Gastrocnemius medialis (tissue), 4 donors: ENCODE data around the gene AKR7A3. TPM values are rescaled to one million over a fixed set of nuclear protein-coding genes. Genes with fewer than 3 reads are reported as not detected.

Experiments
- ATAC-seq, 2 donors: fragments of 150-250 bp; one replicate each; pipeline ENCODE4 v1.9.1; 2016
- DNase-seq, 2 donors: peaks; one replicate each; pipeline ENCODE4 v3.0.0-alpha.2; 2019
- H3K27ac ChIP-seq, 4 donors: fragments of 200-600 bp; sonication (generic); 1 replicate in 1 of 4; 2 replicates in 3 of 4; pipeline ENCODE4 v1.5.1; 2016 to 2018; ENCODE audit warnings: mild to moderate bottlenecking in 2 of 4, moderate library complexity in 1 of 4
- H3K27me3 ChIP-seq, 3 donors: fragments of 200-600 bp; sonication (generic) in 2 of 3; 1 replicate in 1 of 3; 2 replicates in 2 of 3; pipeline versions ENCODE4 v1.5.1 to v1.6.0; 2016 to 2019; ENCODE audit warnings: mild to moderate bottlenecking in 1 of 3, moderate library complexity in 1 of 3
- H3K36me3 ChIP-seq, 2 donors: fragments of 200-600 bp; sonication (generic) in 1 of 2; one replicate each; pipeline ENCODE4 v1.5.1; 2017 to 2018
- H3K4me1 ChIP-seq, 2 donors: fragments of 200-600 bp; sonication (generic) in 1 of 2; one replicate each; pipeline ENCODE4 v1.5.1; 2016 to 2017; ENCODE audit warnings: mild to moderate bottlenecking in 2 of 2
- H3K4me3 ChIP-seq, 4 donors: fragments of 200-600 bp; sonication (generic) in 3 of 4; 1 replicate in 1 of 4; 2 replicates in 3 of 4; pipeline ENCODE4 v1.5.1; 2016 to 2019; ENCODE audit warnings: mild to moderate bottlenecking in 2 of 4
- H3K9me3 ChIP-seq, 3 donors: fragments of 200-600 bp; sonication (generic) in 2 of 3; 1 replicate in 1 of 3; 2 replicates in 2 of 3; pipeline ENCODE4 v1.5.1; 2016 to 2019
- POLR2A ChIP-seq, 2 donors: fragments of 450-650 bp; IDR thresholded peaks; one replicate each; pipeline ENCODE4 v1.6.1; 2017; ENCODE audit warnings: antibody characterized with exemption in 2 of 2, mild to moderate bottlenecking in 2 of 2, moderate library complexity in 2 of 2
- in situ Hi-C, 4 donors: fragments of 200-750 bp; cut with MboI; loops; one replicate each; pipeline versions ENCODE4 v1.15.0 to v1.8.0; 2017; ENCODE audit warnings: low sequenced_read_pairs in 4 of 4
- intact Hi-C: fragments of 100-400 bp; cut with DNase I; formaldehyde crosslinking; loops from one replicate; pipeline ENCODE4 v1.15.1; 2023; ENCODE audit warnings: low total_unique reads
- total RNA-seq, 4 donors: library from RNA; depleted of rRNA; stranded (reverse); fragments of >200 nt; gene quantifications; one replicate each; pipeline versions ENCODE4 v1.1.0 to v1.2.3, GENCODE V29; 2016
- TF ChIP-seq, protein P1 (sequence below), 5 experiments: fragments of 450-650 bp in 3 of 5; fragments of 200-600 bp in 2 of 5; sonication (generic) in 2 of 5; IDR thresholded peaks in 4 of 5; conservative IDR thresholded peaks in 1 of 5; 1 replicate in 4 of 5; 2 replicates in 1 of 5; pipeline ENCODE4 v1.5.1; 2016 to 2019; ENCODE audit warnings: antibody characterized with exemption in 5 of 5, mild to moderate bottlenecking in 3 of 5, moderate library complexity in 3 of 5

The AKR7A3 gene
- total RNA-seq, 4 donors from 2014 or later = 0.17 to 0.61 (median 0.32) TPM

DNA sequence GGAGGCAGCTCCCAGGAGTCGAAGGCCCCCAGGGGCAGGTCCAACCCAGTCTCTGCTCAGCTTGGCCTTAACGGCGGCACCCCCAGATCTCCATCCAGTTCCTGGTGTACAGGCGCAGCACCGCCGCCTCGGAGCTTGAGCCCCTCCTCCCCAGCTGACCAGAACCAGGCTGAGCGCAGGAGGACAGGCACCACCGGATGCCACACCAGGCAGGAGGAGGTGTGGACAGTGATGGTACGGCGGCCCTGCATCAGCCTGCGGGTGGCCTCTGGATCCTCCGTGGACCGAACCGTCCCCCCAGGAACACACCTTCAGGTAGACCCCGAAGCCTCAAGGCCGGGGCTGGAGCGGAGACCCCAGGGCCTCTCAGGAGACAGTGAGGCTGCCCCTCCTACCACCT lies 39.9 kb upstream of the AKR7A3 start:
- no peak for TF ChIP-seq POLR2A (IDR thresholded peaks at IDR 0.05)
- TF ChIP-seq, protein P1, sequence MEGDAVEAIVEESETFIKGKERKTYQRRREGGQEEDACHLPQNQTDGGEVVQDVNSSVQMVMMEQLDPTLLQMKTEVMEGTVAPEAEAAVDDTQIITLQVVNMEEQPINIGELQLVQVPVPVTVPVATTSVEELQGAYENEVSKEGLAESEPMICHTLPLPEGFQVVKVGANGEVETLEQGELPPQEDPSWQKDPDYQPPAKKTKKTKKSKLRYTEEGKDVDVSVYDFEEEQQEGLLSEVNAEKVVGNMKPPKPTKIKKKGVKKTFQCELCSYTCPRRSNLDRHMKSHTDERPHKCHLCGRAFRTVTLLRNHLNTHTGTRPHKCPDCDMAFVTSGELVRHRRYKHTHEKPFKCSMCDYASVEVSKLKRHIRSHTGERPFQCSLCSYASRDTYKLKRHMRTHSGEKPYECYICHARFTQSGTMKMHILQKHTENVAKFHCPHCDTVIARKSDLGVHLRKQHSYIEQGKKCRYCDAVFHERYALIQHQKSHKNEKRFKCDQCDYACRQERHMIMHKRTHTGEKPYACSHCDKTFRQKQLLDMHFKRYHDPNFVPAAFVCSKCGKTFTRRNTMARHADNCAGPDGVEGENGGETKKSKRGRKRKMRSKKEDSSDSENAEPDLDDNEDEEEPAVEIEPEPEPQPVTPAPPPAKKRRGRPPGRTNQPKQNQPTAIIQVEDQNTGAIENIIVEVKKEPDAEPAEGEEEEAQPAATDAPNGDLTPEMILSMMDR (IDR thresholded peaks at IDR 0.05 in 4 of 5, conservative IDR thresholded peaks at IDR 0.05 in 1 of 5) = no peak
- DNase-seq (no peak), ATAC-seq (no peak)
- Histone ChIP-seq H3K27ac (no peak overlapping the region), H3K9me3 (no peaks in the 10 kb centered on the region), H3K4me1 (no peaks in the 10 kb centered on the region), H3K4me3 (no peak overlapping the region), H3K27me3 (no peaks in the 10 kb centered on the region), H3K36me3 (peaks cover 0 to 61% of the 10 kb centered on the region in 2 donors)
- in situ Hi-C loops = no loop called here
- intact Hi-C loops = no loop called here

DNA sequence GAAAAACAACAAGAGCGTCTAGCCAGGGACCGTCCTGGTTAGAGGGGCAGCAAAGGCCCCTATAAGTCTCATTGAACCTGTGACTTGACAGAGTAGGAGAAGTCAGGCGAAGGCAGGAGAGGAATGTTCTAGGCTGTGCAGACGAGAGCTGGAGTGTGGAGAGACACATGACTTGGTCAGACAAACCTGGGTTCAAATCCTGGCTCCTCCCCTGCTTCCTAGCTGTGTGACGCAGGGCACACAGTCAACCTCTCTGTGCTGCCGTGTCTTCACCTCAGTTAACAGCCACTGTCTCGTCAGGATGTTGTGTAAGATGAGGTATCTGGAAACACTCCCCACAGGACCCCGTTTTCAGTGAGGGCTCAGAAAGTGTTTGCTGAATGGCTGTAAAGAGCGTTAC lies 39.2 kb upstream of the AKR7A3 start:
- ATAC-seq (no peak), DNase-seq (no peak)
- Histone ChIP-seq H3K4me1 (no peaks in the 10 kb centered on the region), H3K27ac (no peak overlapping the region), H3K27me3 (no peaks in the 10 kb centered on the region), H3K9me3 (no peaks in the 10 kb centered on the region), H3K4me3 (no peak overlapping the region), H3K36me3 (peaks cover 0 to 66% of the 10 kb centered on the region in 2 donors)
- intact Hi-C loops = no loop called here
- TF ChIP-seq, protein P1 (IDR thresholded peaks at IDR 0.05 in 4 of 5, conservative IDR thresholded peaks at IDR 0.05 in 1 of 5) = no peak
- TF ChIP-seq POLR2A (IDR thresholded peaks at IDR 0.05) = no peak
- in situ Hi-C loops = no loop called here

GRCh38 chr1:19327301-19327700 lies 38.7 kb upstream of the AKR7A3 start:
- intact Hi-C loops (no loop called here), in situ Hi-C loops (no loop called here)
- Histone ChIP-seq H3K4me3 (no peak overlapping the region), H3K9me3 (no peaks in the 10 kb centered on the region), H3K27me3 (no peaks in the 10 kb centered on the region), H3K36me3 (peaks cover 0 to 62% of the 10 kb centered on the region in 2 donors), H3K27ac (no peak overlapping the region), H3K4me1 (no peaks in the 10 kb centered on the region)
- no peak for ATAC-seq
- TF ChIP-seq POLR2A (IDR thresholded peaks at IDR 0.05) = no peak
- TF ChIP-seq, protein P1 (IDR thresholded peaks at IDR 0.05 in 4 of 5, conservative IDR thresholded peaks at IDR 0.05 in 1 of 5) = no peak
- DNase-seq = no peak

DNA sequence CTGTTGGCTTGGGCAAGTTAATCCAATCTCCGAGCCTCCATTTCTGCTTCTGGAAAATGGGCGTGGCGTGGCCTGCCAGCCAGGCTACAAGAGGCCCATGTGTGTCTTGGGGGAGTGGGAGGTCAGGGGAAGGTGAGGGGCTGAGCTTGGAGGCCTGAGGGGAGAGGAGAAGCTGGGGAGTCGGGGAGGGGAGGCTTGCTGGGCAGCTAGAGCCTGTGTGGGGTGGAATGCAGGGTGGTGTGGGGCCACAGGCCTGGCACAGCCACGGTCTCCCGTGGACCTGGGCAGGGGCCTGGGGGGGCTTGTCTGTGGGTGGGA lies 38.1 kb upstream of the AKR7A3 start:
- in situ Hi-C loops = no loop called here
- H3K9me3 ChIP-seq = no peaks in the 10 kb centered on the region

More for the DNA sequence above, 38.1 kb upstream of the AKR7A3 start:
- Histone ChIP-seq H3K27ac (no peak overlapping the region), H3K4me3 (no peak overlapping the region), H3K36me3 (peaks cover 0 to 59% of the 10 kb centered on the region in 2 donors), H3K4me1 (no peaks in the 10 kb centered on the region), H3K27me3 (no peaks in the 10 kb centered on the region)
- TF ChIP-seq, protein P1 (IDR thresholded peaks at IDR 0.05 in 4 of 5, conservative IDR thresholded peaks at IDR 0.05 in 1 of 5) = no peak
- TF ChIP-seq POLR2A (IDR thresholded peaks at IDR 0.05) = no peak
- ATAC-seq (no peak), DNase-seq (no peak)
- intact Hi-C loops = no loop called here
